ENCODE data around the gene TUBA4B. TPM values are rescaled to one million over a fixed set of nuclear protein-coding genes. Genes with fewer than 3 reads are reported as not detected.

Gene TUBA4B
- total RNA-seq, 1 donor from 2014 or later, result not detected

DNA sequence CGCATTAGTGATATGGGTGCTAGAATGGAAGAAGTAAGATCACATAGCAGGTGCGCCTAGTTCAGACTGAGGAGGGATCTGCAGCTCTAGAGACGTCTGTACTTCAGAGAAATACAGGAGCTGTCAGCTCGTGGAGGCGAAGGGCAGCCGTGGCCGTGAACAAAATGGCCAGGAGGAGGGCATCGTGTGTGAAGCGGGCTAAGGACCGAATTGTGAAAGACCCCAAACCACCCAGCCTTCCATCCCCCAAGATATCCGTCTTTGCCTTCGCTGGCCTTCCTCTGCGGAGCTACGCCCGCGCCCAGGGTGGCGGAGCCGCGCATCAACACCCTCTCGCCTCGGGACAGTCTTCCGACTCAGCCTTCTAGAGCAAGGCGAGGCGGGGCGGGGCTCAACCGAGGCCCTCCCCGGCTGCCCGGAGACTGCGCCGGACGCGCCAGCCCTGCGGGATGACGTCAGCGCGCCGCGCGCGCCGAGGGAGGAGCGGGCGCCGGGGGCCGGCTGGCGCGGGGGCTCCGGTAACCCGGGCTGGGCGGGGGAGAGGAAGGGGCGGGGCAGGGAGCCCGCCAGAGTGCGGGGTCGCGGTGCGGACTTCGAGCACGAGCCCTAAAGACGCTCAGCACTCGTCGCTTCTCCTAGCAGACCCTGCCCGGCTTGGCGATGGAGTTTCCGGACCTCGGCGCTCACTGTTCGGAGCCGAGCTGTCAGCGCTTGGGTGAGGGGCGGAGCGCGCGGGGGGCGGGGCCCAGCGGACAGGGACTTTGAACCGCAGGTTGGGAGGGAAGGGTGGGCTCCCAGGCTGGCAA lies 46.5 kb upstream of the TUBA4B start, which contains the start of gene ZFAND2B:
ZFAND2B (plus strand) TSS at position 455 of the 806 bp plus-strand sequence; CDS start at position 661, 206 bp downstream.
- TF ChIP-seq, protein P1, sequence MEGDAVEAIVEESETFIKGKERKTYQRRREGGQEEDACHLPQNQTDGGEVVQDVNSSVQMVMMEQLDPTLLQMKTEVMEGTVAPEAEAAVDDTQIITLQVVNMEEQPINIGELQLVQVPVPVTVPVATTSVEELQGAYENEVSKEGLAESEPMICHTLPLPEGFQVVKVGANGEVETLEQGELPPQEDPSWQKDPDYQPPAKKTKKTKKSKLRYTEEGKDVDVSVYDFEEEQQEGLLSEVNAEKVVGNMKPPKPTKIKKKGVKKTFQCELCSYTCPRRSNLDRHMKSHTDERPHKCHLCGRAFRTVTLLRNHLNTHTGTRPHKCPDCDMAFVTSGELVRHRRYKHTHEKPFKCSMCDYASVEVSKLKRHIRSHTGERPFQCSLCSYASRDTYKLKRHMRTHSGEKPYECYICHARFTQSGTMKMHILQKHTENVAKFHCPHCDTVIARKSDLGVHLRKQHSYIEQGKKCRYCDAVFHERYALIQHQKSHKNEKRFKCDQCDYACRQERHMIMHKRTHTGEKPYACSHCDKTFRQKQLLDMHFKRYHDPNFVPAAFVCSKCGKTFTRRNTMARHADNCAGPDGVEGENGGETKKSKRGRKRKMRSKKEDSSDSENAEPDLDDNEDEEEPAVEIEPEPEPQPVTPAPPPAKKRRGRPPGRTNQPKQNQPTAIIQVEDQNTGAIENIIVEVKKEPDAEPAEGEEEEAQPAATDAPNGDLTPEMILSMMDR (IDR thresholded peaks at IDR 0.05; ENCODE audit: unreplicated experiment), result no peak
- Mint-ChIP-seq H3K4me3 (ENCODE audit: unreplicated experiment) (peak within 1 kb of the TSS; percentile 94), H3K27ac (ENCODE audit: unreplicated experiment) (peak within 1 kb of the TSS; percentile 85), H3K36me3 (ENCODE audit: low read depth, unreplicated experiment) (peaks cover 14% of the 10 kb centered on the region), H3K4me1 (ENCODE audit: unreplicated experiment) (peaks cover 17% of the 10 kb centered on the region), H3K9me3 (ENCODE audit: unreplicated experiment) (no peaks in the 10 kb centered on the region), H3K27me3 (ENCODE audit: unreplicated experiment) (peaks cover 7% of the 10 kb centered on the region)
- peak; percentile 96 for DNase-seq (ENCODE audit: low spot score)

DNA sequence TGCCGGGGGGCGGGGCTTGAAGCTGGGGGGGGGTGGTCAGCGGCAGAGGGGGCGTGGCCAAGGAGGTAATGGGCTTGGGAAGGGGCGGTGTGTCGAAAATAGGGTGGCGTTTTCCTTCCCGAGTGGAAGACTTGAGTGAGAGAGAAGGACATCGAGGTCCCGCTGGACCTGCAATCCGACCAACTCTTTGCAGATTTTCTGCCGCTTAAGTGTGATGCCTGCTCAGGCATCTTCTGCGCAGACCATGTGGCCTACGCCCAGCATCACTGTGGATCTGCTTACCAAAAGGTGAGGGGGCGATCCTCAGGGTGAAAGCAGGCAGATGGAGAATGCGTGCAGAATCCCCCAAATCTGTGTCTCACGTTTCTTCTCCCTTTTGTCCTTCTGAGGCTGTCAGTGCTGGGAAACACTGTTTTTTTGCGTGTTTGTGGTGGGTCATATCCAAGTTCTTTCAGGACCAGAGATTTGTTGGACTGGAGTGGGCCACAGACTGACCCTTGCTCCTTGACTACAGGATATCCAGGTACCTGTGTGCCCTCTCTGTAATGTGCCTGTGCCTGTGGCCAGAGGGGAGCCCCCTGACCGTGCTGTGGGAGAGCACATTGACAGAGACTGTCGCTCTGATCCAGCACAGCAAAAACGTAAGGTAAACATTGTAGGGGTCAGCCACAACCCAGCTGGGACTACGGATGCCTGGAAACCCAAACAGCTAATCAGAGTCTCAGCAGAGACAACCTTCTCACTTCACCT lies 45.7 kb upstream of the TUBA4B start:
- Mint-ChIP-seq H3K9me3 (ENCODE audit: unreplicated experiment) (no peaks in the 10 kb centered on the region), H3K27me3 (ENCODE audit: unreplicated experiment) (peaks cover 8% of the 10 kb centered on the region), H3K27ac (ENCODE audit: unreplicated experiment) (no peak overlapping the region), H3K4me3 (ENCODE audit: unreplicated experiment) (peak overlapping the region; percentile 83), H3K4me1 (ENCODE audit: unreplicated experiment) (peaks cover 17% of the 10 kb centered on the region), H3K36me3 (ENCODE audit: low read depth, unreplicated experiment) (peaks cover 14% of the 10 kb centered on the region)
- DNase-seq (ENCODE audit: low spot score), result no peak
- TF ChIP-seq, protein P1 (IDR thresholded peaks at IDR 0.05; ENCODE audit: unreplicated experiment), result no peak

DNA sequence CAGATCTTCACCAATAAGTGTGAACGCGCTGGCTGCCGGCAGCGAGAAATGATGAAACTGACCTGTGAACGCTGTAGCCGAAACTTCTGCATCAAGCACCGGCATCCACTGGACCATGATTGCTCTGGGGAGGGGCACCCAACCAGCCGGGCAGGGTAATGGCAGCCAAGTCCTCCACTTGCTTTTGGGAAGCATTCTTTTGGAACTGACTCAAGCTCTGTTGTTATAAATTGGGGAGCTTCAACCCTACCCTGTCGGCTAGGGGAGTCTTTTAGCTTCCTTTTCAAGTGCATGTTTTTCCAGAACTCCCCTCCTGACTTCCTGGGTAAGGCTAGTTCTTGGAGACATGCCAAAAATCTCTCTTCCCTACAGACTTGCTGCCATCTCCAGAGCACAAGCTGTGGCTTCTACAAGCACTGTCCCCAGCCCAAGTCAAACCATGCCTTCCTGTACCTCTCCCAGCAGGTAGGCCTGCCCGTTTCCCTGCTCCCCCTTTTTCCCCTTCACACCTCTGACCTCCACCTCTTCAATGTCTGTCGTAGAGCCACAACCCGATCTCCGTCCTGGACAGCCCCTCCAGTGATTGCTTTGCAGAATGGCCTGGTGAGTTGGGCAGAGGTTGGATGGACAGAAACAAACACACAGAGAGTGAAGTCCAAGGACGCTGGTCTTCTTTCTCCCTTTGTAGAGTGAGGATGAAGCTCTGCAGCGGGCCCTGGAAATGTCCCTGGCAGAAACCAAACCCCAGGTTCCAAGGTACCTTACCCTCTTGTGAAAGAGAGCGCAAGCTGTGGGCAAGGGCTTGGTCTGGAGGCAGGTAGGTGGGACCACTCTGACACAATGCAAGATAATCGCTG lies 44.9 kb upstream of the TUBA4B start:
- Mint-ChIP-seq H3K27ac (ENCODE audit: unreplicated experiment) (no peak overlapping the region), H3K36me3 (ENCODE audit: low read depth, unreplicated experiment) (peaks cover 14% of the 10 kb centered on the region), H3K27me3 (ENCODE audit: unreplicated experiment) (peaks cover 8% of the 10 kb centered on the region), H3K4me1 (ENCODE audit: unreplicated experiment) (peaks cover 17% of the 10 kb centered on the region), H3K4me3 (ENCODE audit: unreplicated experiment) (peak overlapping the region; percentile 39), H3K9me3 (ENCODE audit: unreplicated experiment) (no peaks in the 10 kb centered on the region)
- no peak for DNase-seq (ENCODE audit: low spot score)
- TF ChIP-seq, protein P1 (IDR thresholded peaks at IDR 0.05; ENCODE audit: unreplicated experiment), result no peak

DNA sequence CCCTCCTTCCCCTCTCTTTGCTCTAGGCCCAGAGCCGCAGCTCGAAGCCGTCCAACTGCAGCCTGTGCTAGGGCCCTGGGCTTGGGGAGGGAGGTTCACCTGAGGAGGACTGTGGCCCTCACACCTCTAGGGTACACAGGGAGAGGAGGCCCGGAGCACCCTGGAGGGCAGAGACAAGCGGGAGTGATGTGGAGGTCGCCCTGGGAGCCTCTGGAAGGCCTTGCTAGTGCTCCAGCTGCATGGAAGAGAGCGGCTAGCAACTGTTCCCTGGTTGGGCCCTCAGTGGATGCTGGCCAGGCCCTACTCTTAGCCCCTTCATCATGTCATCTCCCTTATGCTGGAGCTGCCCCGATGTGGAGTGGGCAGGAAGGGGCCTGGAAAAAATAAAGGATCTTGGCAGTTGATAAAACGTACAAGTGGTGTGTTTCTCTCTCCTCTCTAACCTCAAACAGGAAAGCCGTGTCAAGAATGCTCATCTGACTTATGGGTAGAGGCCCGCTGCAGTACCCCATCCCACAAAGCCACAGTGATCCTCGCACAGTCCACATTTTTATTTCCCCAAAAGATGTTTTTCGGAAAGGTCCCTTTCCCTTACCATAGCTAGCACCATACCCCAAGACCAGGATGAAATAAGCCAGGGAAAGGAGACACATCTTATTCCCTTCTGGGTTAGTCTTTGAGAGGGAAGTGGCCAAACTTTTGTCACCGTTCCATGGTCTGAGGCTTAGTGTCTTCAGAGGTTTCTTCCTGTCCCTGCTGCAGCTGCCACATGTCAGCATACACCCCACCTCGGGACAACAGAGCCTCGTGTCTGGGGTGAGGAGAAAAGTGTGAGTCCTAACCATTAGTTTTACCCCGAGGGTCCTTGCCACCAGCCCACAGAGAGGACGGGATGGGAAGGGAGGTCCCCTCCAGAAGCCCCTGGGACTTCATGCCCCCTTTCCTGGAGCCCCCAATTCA lies 43.5 kb upstream of the TUBA4B start:
- no peaks in the 10 kb centered on the region for H3K9me3 Mint-ChIP-seq (ENCODE audit: unreplicated experiment)

More for the DNA sequence above, 43.5 kb upstream of the TUBA4B start:
- DNase-seq (ENCODE audit: low spot score), result no peak
- TF ChIP-seq, protein P1 (IDR thresholded peaks at IDR 0.05; ENCODE audit: unreplicated experiment), result no peak
- Mint-ChIP-seq H3K27me3 (ENCODE audit: unreplicated experiment) (peaks cover 9% of the 10 kb centered on the region), H3K27ac (ENCODE audit: unreplicated experiment) (no peak overlapping the region), H3K36me3 (ENCODE audit: low read depth, unreplicated experiment) (peaks cover 14% of the 10 kb centered on the region), H3K4me3 (ENCODE audit: unreplicated experiment) (no peak overlapping the region), H3K4me1 (ENCODE audit: unreplicated experiment) (peaks cover 17% of the 10 kb centered on the region)

All from endothelial cell (in vitro differentiated cells).